ENCODE measurements around the gene GATM. TPM values are rescaled to one million over a fixed set of nuclear protein-coding genes. Genes with fewer than 3 reads are reported as not detected.

The GATM gene
- total and polyA plus RNA-seq, 2 of the 4 experiments (the other 2 are of a cell fraction), result 0.10 to 0.18 TPM

DNA sequence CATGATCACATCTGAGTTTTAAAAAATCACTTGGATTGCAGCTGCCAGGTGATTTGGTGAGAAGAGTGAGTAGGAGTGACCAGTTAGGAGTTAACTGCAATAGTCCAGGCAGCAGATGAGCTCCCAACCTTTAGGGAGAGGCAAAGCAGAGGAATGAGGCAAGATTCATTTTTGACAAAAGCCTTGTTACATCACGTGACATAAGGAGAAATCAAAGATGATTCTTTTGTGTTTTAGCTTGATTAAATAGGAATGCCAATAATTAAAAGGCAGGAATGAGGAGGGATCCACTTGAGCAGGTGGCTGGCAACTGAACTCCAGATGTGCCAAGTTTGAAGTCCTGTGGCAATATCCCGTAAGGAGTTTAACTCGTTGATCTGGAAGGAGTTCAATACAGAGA is 2.5 kb downstream of the GATM start:
- no peak overlapping the region for H2BK5ac ChIP-seq (ENCODE audit: low read depth, low read length, poor library complexity, severe bottlenecking)
- no peak overlapping the region for H3K56ac ChIP-seq (ENCODE audit: extremely low read depth, insufficient read depth, low read length)
- no peak overlapping the region for H2AFZ ChIP-seq (replicated peaks; ENCODE audit: low read length, poor library complexity)
- 50% methylated on average over 2 of the region's 3 CpGs; no CpG with 5 or more reads in 1 of the 2 experiments for WGBS, 2 experiments (ENCODE audit: extremely low coverage in 2 of 2, insufficient read length in 1 of 2)
- no peak overlapping the region for H3K4ac ChIP-seq (ENCODE audit: low read depth, low read length)
- no peak overlapping the region for H3K4me3 ChIP-seq (ENCODE audit: insufficient read depth, low read depth, low read length)
- H3K9ac ChIP-seq (ENCODE audit: low read depth, low read length), result no peak overlapping the region
- no peak overlapping the region for H4K91ac ChIP-seq (ENCODE audit: insufficient read depth, low read depth, low read length)
- H3K4me1 ChIP-seq (ENCODE audit: control insufficient read depth, insufficient read depth, low read length), result 0 out of 2 replicates have a peak, but pooled peaks cover 2% of the 10 kb centered on the region
- H3K9me1 ChIP-seq (ENCODE audit: insufficient read depth, low read length), result no peaks in the 10 kb centered on the region
- H4K8ac ChIP-seq (ENCODE audit: low read depth in 2 of 2, low read length in 2 of 2), result no peak overlapping the region
- H2AK5ac ChIP-seq (ENCODE audit: low read depth, low read length), result no peak overlapping the region
- BruUV-seq (replicated peaks), result no TSS peak
- in situ Hi-C loops (cut with MboI; ENCODE audit: low sequenced_read_pairs), result no loop called here
- no peak overlapping the region for H2BK120ac ChIP-seq (ENCODE audit: low read depth, low read length)
- H3K4me2 ChIP-seq (ENCODE audit: low read depth, low read length), result no peak overlapping the region
- H3K23ac ChIP-seq (ENCODE audit: low read depth, low read length), result no peak overlapping the region
- H3K36me3 ChIP-seq (ENCODE audit: control insufficient read depth, insufficient read depth, low read length), result no peaks in the 10 kb centered on the region
- H3K18ac ChIP-seq (ENCODE audit: low read depth, low read length), result no peak overlapping the region
- ChIA-PET POLR2A (ENCODE audit: unreplicated experiment) (no interaction called here), CTCF (no interaction called here)
- peaks cover 48% of the 10 kb centered on the region for H3K27me3 ChIP-seq (ENCODE audit: control insufficient read depth, insufficient read depth, low read length)
- no peak overlapping the region for H3K27ac ChIP-seq (ENCODE audit: insufficient read depth, low read length)
- TF ChIP-seq SMC3 (IDR thresholded peaks at IDR 0.05; ENCODE audit: low read depth, low read length) (no peak), RAD21 (IDR thresholded peaks at IDR 0.05; ENCODE audit: low read length) (no peak), MXI1 (IDR thresholded peaks at IDR 0.05; ENCODE audit: borderline replicate concordance, low read depth, low read length) (no peak), MAZ (IDR thresholded peaks at IDR 0.05; ENCODE audit: borderline replicate concordance, low read depth, low read length) (no peak), POLR2A (IDR thresholded peaks at IDR 0.05; ENCODE audit: low read depth, low read length) (no peak), RCOR1 (IDR thresholded peaks at IDR 0.05; ENCODE audit: insufficient replicate concordance, low read length) (no peak), MAFK (IDR thresholded peaks at IDR 0.05; ENCODE audit: low read depth, low read length) (no peak)
- TF ChIP-seq, protein P1, sequence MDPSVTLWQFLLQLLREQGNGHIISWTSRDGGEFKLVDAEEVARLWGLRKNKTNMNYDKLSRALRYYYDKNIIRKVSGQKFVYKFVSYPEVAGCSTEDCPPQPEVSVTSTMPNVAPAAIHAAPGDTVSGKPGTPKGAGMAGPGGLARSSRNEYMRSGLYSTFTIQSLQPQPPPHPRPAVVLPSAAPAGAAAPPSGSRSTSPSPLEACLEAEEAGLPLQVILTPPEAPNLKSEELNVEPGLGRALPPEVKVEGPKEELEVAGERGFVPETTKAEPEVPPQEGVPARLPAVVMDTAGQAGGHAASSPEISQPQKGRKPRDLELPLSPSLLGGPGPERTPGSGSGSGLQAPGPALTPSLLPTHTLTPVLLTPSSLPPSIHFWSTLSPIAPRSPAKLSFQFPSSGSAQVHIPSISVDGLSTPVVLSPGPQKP (IDR thresholded peaks at IDR 0.05; ENCODE audit: borderline replicate concordance, low read depth, low read length), result no peak
- TF ChIP-seq, protein P2, sequence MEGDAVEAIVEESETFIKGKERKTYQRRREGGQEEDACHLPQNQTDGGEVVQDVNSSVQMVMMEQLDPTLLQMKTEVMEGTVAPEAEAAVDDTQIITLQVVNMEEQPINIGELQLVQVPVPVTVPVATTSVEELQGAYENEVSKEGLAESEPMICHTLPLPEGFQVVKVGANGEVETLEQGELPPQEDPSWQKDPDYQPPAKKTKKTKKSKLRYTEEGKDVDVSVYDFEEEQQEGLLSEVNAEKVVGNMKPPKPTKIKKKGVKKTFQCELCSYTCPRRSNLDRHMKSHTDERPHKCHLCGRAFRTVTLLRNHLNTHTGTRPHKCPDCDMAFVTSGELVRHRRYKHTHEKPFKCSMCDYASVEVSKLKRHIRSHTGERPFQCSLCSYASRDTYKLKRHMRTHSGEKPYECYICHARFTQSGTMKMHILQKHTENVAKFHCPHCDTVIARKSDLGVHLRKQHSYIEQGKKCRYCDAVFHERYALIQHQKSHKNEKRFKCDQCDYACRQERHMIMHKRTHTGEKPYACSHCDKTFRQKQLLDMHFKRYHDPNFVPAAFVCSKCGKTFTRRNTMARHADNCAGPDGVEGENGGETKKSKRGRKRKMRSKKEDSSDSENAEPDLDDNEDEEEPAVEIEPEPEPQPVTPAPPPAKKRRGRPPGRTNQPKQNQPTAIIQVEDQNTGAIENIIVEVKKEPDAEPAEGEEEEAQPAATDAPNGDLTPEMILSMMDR (conservative IDR thresholded peaks at IDR 0.05; ENCODE audit: low read depth, low read length), result no peak
- H2BK15ac ChIP-seq (ENCODE audit: low read depth, low read length), result no peak overlapping the region
- no peak overlapping the region for H2BK20ac ChIP-seq (ENCODE audit: low read depth, low read length)
- no peak for DNase-seq
- intact Hi-C loops (cut with micrococcal nuclease), result loop anchor here (5.0 kb wide), 1 partner anchor 169 kb away; no protein-coding TSS in a partner anchor
- no peak overlapping the region for H3K14ac ChIP-seq (replicated peaks; ENCODE audit: low read depth, low read length)
- dilution Hi-C loops (cut with HindIII; ENCODE audit: low sequenced_read_pairs, unreplicated experiment), result no loop called here
- H3K9me3 ChIP-seq (ENCODE audit: control insufficient read depth, insufficient read depth, low read length), result no peaks in the 10 kb centered on the region
- H4K5ac ChIP-seq (ENCODE audit: low read depth, low read length), result no peak overlapping the region
- no peak overlapping the region for H2AK9ac ChIP-seq (replicated peaks; ENCODE audit: low read depth, low read length, poor library complexity)
- ATAC-seq (ENCODE audit: low read depth), result no peak
- H3K79me1 ChIP-seq (ENCODE audit: low read depth in 1 of 2, low read length in 2 of 2), result no peaks in the 10 kb centered on the region
- H4K20me1 ChIP-seq (ENCODE audit: insufficient read depth, low read length), result no peaks in the 10 kb centered on the region
